ENCODE data around the gene CNTD1.

The CNTD1 gene

DNA sequence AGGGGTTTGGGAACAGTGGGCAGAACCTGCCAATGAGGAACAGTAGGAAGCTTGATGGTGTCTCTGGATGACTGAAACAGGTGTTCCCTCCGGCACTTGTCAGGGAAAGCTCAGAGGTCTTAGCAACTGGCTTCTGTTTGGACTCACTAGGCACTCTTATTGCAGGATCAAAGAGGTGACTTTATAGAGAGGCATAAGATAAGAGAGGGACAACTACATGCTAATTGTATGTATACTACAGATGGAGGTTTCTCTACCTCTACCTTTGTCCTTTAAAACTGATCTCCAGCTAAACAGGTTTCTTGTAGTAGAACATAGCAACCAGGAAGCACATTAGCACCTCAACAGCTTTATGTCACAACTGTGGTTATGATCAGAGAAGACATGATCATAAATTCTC lies 7.6 kb downstream of the CNTD1 start:
- no peak for DNase-seq (ENCODE audit: low spot score)

DNA sequence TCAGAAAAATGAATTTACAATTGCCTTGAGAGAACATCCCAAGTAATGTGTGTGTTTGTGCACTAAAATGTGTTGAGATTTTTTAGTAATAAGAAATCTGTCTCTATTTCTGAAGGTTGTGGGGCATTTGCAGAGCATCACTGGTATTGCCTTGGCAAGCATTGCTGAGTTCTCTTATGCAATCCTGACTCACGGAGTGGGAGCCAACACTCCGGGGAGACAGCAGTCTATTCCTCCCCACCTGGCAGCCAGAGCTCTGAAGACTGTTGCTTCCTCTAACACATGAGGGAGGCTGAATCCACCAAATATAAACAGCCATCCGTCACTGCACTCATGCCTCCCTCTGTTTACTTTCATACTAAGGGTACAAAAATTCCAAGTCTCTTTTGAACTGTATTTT lies 10.6 kb downstream of the CNTD1 start:
- no peak for DNase-seq (ENCODE audit: low spot score)

DNA sequence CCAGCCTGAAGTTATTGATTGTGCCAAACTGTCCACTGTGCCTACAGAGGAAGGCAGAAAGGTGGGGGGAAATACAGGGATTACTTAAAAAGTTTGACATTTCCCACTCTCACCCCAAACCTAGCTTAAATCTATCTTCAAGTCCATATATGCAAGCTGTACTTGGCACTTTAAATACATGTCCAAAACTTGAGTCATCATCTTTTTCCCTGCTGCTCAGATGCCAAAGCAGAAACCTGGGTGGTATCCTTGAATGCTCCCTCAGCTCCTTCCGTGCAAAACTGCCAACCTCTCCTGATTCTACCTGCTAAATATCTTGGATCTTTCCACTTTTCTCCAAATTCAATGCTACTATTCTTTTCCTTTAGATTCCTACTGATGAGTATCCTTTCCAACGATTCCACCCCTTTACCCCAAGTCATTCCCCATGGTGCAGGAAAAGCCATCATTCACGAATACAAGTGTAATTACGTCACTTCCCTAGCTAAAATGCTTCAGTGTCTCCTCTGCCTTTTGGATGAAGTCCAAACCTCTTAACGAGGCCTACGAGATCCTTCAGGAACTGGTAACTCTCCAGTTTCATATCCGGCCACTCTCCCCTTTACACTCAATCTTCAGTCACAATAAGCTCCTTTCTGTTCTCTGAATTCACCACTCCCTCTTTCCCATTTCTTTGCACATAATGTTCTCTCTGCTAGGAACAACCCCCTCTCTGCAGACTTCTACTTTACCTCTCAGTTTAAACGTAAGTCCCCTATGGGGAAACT lies 16.2 kb downstream of the CNTD1 start:
- DNase-seq (ENCODE audit: low spot score): no peak

DNA sequence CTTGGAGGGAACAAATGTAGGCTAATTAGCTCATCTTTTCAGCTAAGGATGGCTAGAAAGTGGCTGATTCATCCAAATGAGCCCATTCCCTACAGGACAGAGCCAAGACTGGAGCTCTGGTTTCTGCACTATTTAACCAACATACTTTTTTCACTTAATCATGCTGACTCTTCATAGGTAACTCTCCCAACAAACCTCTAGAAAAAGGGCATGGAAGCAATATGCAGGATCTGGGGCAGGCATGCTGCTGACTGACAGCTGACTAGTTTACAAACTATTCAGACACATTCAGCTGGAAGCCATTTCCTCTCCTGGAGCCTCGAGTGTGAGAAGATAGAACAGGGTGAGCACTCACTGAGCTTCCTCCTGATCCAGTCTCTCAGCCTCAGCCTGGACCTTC lies 19.2 kb downstream of the CNTD1 start:
- no peak for DNase-seq (ENCODE audit: low spot score)

DNA sequence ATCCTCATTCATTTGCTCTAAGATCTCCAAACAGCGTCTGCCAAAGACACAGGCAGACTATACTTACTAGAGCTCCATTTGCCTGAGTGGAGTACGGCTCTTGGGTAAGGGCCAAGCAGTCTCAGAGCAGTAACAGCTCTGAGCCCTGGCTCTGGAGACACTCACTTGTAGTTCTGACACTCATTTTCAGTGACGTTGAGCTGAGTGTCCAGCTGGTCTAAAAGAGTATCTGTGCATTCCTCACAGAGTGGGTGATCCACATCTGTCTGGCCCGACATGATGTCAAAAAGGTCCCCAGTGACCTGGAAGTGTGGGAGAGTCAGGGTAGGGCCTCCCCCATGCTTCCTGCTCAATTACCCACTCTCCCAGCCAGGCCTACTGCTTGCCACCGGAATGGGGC lies 19.7 kb downstream of the CNTD1 start:
- no peak for DNase-seq (ENCODE audit: low spot score)

DNA sequence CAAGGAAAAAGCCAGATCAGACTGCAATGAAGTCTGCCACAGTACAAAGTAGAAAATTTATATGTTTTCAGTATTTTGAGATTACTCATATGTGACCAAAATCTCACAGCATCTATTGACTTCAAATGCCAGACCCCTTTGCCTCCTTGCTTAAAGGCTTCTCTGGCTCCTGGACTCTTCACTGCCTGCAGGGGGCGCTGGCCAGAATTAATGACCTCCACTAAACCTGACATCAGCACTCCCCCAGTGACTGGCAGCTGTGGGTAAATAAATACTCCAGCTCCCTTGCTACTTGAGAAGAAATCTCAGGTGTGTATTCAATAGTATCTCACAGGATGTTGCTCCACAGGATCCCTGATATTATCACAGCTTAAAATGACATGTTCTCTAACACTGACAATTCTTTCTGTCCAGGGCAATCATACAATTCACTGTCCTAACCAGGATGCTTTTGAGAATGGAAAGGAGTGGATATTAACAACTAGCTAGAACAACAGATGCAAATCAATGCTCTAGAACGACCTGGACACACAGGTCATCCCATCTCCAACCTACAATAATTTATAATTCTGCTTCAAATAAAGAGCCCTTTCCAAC lies 21.4 kb downstream of the CNTD1 start:
- peak; percentile 73 for DNase-seq (ENCODE audit: low spot score)

DNA sequence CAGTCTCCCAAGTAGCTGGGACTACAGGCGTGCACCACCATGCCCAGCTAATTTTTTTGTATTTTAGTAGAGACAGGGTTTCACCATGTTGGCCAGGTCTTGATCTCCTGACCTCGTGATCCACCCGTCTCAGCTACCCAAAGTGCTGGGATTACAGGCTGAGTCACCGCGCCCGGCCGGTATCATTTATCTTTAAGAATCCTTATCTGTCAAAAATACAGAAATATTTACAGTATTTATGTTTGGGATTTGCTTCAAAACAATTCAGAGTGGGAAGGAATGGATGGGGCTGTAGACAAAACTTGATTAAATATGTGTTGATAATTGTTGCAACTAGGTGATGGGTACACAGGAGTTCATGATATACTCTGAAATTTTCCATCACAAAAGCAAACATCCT lies 22.5 kb downstream of the CNTD1 start:
- DNase-seq (ENCODE audit: low spot score): no peak

DNA sequence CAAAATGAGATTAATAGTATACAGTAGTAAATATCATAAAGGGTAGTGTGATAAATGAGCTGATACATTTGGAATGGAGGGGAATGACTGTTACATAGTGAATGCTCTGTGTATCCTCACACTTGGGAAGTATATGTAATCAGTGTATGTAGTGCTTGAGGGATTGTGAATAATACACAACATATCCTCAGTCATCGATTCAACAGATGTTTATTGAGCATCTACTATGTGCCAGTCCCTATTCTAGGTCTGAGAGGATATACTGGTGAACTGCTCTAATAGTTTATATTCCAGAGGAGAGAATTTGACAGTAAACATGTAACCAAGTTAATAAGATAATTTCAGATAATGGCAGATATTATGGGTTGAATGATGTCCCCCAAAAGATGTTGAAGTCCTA lies 28.8 kb downstream of the CNTD1 start:
- no peak for DNase-seq (ENCODE audit: low spot score)

DNA sequence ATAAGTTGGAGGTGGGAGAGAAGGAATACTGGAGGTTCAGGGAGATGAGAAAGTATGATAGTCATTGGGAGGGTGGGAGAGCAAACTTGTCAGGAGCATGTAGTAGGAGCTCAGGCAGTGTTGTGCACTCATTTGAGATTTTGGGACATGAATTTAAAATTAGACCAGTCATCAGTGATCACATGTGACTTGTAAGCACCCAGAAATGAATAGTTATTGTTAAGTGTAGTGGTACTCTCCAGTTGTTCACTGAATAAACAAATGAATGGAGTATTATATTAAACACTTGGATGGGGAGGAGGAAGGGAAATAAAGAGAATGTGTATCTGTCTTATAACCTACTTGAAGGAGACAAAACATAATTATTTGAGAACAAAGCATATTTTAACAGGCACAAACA lies 32.3 kb downstream of the CNTD1 start:
- DNase-seq (ENCODE audit: low spot score): no peak

DNA sequence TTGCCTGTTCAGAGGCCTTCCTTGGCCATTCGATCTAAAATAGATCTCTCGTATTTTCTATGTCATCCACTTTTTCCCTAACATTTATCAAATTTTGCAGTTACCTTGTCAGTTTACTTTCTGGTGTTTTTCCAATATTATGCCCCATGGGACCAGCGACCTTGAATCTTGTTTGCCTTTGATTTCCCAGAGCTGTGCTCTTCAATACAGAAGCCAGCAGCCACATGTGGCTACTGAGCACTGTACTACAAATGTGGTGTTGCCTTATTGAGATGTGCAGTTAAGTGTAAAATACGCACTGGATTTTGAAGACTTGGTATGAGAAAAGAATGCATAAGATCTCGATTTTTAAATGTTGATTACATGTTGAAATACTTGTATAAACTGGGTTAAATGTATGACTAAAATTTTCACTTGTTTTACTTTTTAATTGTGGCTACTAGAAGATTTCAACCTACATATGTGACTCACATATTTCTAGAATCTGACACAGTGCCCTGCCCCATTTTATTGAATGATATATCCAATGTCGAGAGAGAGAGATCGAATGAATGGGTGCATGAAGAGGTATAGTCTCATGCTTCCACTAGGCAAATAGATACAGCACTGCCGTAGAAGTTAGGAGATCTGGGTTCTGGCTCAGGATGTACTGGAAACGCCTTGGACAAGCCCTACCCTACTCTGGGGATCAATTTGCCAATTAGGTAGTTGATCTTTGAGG lies 33.7 kb downstream of the CNTD1 start:
- DNase-seq (ENCODE audit: low spot score): no peak

DNA sequence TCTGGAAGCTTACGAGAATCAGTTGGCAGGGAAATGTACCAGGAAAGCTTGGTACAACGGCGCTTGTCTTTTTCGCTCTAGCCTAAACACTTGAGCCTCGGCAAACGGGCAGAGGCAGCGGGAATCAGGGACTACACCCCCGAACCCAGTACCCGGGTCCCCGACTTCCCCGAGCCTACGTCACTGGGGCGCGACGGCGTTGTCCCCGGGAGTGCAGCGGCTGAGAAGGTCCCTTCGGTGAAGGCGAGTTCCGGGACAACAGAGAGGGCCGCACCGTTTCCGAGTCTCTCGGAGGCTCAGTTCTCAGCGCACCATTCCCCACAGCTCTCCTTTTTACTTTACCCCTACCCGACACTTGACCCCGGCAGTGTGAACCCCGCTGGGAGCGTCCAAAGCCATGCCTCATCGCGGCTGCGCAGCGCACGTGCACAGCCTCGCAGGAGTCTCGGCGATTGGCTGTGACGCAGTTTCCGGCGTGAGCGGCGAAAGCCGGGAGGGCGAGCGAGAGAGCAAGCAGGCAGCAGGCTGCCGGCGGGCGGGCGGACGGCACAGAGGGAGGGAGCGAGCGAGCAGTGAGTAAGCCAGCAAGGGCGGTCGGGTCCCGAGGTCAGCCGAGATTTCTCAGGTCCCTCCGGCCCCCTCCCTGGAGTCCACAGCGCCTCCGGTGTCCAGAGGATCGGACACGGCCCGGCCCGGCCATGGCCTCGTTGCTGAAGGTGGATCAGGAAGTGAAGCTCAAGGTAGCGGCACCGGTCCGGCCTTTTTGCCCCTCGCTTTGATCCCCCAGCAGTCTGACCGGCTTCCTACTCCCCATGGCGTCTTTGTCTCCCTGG lies 34.5 kb downstream of the CNTD1 start, which contains the start of gene PSME3:
Gene PSME3, plus strand, starts transcription at position 464 of the 833 bp plus-strand sequence. Its CDS starts 235 bp downstream, at position 699.
- DNase-seq (ENCODE audit: low spot score): peak; percentile 91

DNA sequence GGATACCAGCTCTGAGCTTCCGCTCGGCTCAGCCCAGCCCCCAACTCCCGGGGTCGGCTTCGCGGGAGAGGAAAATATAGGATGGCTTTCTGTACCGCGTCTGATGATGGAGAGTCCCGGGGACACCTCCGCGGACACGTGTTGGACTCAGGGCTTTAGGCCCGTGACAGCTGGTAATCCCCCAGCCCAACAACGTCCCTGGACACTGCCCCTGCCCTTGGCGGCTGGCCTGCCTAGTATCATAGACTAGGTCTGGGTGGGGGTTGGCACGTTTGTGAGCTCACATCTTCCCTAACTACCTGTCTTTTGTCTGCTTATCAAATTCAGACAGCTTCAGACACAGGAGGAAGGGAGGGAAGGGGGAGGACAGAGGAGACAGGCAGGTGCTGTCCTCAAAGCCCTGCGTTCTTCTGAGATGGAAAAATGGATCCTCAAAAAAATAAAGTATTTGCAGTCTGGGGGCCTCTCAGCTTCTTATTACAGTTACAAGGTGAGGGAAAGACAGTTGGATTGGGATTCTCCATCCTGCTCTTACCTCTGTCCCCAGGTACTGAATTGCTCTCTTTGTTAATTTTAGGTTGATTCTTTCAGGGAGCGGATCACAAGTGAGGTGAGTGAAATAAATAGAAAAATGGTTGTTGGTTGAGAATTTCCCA lies 35.2 kb downstream of the CNTD1 start:
- no peak for DNase-seq (ENCODE audit: low spot score)

DNA sequence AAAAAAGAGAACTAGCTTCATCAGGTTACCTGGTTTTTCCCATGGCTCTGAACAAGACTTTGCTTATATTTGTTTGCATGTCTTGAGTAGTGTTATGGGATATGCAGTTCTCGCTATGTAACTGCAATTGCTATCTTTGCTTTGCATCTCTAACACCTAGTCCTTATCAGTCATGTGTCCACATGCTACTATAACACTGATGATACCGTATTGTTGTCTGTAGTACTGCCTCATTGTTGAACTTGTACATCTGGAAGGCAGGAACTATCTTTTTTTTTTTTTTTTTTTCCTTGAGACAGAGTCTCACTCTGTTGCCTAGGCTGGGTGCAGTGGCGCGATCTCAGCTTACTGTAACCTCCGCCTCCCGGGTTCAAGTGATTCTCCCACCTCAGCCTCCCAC lies 37.1 kb downstream of the CNTD1 start:
- no peak for DNase-seq (ENCODE audit: low spot score)

DNA sequence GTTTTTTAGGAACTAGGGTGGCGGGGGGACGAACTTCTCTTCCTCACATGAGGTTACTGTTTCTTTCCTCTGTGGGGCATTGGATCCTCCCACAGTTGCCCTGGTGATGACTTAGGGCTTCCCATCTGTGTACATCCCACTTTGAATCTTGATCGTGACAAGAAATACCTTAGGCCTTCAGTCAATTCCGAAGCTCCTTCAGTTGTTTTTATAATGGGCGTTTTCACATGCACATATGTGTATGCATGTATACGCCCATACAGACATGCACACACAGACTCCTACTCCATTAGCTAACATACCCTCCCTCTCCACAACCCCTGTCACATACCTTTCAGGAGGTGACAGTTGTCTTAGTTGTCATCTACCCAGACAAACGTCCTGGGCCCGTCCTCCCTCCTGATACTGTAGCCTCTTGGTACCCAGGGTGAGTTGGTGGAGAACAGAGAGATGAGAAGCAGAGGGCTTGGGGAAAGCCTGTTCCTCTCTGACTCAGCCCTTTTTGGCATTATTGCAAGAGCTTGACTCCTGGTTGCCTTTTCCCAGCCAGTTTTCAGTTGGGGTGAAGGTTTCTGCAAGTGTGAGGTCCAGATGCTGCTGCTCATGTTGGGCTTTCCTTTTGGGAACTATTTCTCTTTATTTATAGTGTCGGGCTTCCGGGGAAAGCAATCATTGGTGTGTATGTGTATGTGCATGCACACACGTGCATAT lies 43.5 kb downstream of the CNTD1 start:
- no peak for DNase-seq (ENCODE audit: low spot score)

DNA sequence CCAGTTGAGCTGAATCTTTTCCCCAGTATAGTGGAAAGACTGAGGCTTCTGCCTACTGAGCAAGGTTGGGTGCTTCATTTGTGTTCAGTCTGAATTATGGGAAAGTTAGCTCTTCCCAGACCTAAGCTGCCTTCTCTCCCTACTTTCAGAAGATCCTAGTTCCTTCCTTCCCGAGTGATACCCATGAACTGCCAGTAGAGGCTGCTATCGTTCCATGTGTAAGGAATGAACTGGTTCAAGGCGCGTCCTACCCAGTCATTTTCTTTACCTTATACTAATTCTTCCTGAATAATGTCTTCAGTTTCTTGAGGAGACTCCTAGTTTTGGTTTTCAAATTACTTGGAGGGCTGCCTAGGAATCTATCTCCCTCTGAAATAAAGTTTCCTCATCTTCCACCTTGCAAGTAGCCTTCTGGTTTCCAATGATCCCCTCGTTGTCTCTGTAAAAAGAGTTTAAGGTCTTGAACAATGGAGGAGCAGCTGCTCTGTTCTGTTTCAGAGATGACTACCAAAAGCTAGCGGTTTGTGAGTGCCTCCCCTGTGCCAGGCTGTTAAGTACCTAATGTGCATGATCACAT lies 44.8 kb downstream of the CNTD1 start:
- DNase-seq (ENCODE audit: low spot score): peak; percentile 39

DNA sequence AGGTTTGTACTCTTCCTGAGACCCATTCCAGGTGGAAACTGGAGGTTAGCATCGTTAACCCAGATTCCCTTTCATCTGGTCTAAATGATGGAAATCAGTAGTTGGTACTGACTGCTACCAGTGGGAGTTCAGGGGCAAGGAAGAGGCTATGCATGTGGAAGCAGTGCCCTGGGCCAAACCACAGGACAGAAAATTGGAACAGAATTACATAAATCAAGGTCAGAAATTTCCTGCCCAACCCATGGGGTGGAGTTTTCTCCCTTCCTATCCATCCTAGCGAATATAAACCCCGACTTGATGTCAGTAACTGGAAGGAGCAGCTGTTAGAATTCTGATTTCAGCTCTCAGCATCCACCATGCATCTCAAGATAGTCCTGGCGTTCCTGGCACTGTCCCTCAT lies 45.6 kb downstream of the CNTD1 start, which contains the start of gene AOC2:
Gene AOC2, plus strand, starts transcription at position 310 of the 400 bp plus-strand sequence. Its CDS starts 47 bp downstream, at position 357.
- DNase-seq (ENCODE audit: low spot score): no peak

DNA sequence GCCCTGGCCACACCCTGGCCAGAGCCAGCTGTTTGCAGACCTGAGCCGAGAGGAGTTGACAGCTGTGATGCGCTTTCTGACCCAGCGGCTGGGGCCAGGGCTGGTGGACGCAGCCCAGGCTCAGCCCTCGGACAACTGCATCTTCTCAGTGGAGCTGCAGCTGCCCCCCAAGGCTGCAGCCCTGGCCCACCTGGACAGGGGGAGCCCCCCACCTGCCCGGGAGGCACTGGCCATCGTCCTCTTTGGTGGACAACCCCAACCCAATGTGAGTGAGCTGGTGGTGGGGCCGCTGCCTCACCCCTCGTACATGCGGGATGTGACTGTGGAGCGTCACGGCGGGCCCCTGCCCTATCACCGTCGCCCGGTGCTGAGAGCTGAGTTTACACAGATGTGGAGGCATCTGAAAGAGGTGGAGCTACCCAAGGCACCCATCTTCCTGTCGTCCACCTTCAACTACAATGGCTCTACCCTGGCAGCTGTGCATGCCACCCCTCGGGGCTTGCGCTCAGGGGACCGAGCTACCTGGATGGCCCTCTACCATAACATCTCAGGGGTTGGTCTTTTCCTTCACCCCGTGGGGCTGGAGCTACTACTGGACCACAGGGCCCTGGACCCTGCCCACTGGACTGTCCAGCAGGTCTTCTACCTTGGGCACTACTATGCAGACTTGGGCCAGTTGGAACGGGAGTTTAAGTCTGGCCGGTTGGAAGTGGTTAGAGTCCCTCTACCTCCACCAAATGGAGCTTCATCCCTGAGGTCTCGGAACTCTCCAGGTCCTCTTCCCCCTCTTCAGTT lies 46.3 kb downstream of the CNTD1 start:
- no peak for DNase-seq (ENCODE audit: low spot score)

DNA sequence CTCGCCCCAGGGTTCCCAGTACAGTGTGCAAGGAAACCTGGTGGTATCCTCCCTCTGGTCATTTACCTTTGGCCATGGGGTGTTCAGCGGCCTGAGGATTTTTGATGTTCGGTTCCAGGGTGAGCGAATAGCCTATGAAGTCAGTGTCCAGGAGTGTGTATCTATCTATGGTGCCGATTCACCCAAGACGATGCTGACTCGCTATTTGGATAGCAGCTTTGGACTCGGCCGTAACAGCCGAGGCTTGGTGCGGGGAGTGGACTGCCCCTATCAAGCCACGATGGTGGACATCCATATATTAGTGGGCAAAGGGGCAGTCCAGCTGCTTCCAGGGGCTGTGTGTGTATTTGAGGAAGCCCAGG lies 46.9 kb downstream of the CNTD1 start:
- no peak for DNase-seq (ENCODE audit: low spot score)

DNA sequence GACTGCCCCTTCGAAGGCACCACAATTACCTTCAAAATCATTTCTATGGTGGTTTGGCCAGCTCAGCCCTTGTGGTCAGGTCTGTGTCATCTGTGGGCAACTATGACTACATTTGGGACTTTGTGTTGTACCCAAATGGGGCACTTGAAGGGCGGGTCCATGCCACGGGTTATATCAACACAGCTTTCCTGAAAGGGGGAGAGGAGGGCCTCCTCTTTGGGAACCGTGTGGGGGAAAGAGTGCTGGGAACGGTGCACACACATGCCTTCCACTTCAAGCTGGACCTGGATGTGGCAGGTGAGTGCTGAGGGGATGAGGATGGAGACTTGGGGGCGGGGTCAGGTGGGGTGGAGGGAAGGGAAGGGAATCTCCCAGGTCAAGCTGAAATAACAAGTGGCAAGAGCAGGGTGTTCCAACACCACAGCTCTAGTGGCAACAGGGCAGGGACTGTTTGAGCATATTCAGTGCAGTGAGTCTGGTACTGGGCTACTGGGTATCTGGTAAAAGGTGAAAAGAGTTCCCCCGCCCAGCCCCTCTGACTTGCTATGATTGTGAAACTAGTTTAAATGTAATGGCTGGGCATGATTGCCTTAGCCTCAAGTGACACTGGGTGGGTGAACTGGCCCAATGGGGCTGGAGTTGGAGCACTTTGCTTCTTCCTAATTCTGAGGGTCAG lies 47.4 kb downstream of the CNTD1 start:
- DNase-seq (ENCODE audit: low spot score): no peak
